B cell (primary cell): Measurements from ENCODE around the gene CAMK2D.

ENCODE experiments used
- EZH2 ChIP-seq: IDR thresholded peaks from 2 replicates; pipeline ENCODE4 v1.6.1; 2012; ENCODE audit warnings: borderline replicate concordance, low read depth, mild to moderate bottlenecking, moderate library complexity, low read length; ENCODE audit not compliant: insufficient read depth, poor library complexity, severe bottlenecking
- TF ChIP-seq, protein P1 (sequence below): fragments of 200-600 bp; IDR thresholded peaks from one replicate; pipeline ENCODE4 v1.8.0; 2022; ENCODE audit warnings: antibody characterized with exemption, mild to moderate bottlenecking

DNA sequence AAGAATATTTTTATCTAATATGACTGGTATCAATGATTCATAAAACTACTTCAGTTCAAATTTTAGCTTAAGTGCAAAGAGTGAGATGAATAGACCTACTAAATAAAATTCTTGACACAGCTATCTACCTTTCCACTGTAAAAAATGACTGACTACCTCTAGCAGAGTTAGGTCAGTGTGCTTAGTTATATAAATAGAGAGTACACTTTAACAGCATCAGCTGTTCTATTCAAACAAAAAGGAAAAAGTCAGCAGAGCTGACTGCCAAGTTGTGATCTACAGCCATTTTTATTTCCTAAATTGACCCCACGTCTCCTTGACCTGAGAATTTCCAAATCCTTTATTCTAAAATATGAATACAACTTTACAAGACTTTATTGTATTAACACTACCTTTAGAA lies 262.4 kb downstream of the CAMK2D start:
- TF ChIP-seq, protein P1, sequence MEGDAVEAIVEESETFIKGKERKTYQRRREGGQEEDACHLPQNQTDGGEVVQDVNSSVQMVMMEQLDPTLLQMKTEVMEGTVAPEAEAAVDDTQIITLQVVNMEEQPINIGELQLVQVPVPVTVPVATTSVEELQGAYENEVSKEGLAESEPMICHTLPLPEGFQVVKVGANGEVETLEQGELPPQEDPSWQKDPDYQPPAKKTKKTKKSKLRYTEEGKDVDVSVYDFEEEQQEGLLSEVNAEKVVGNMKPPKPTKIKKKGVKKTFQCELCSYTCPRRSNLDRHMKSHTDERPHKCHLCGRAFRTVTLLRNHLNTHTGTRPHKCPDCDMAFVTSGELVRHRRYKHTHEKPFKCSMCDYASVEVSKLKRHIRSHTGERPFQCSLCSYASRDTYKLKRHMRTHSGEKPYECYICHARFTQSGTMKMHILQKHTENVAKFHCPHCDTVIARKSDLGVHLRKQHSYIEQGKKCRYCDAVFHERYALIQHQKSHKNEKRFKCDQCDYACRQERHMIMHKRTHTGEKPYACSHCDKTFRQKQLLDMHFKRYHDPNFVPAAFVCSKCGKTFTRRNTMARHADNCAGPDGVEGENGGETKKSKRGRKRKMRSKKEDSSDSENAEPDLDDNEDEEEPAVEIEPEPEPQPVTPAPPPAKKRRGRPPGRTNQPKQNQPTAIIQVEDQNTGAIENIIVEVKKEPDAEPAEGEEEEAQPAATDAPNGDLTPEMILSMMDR: no peak
- TF ChIP-seq EZH2: no peak
